GM21515 (cell line): ENCODE measurements around the gene MACROD2.

Source experiments
- ATAC-seq: cut with Tn5 transposase; IDR thresholded peaks from one replicate; pipeline ENCODE4 v1.9.1; 2021; ENCODE audit not compliant: unreplicated experiment

MACROD2 gene

GRCh38 chr20:15584507-15584906 lies 1589.2 kb downstream of the MACROD2 start:
- ATAC-seq: no peak

GRCh38 chr20:15593081-15593480 lies 1597.8 kb downstream of the MACROD2 start:
- no peak for ATAC-seq

GRCh38 chr20:15594158-15594695 lies 1598.9 kb downstream of the MACROD2 start:
- no peak for ATAC-seq

GRCh38 chr20:15596220-15596890 lies 1601.0 kb downstream of the MACROD2 start:
- ATAC-seq: no peak

GRCh38 chr20:15597306-15597705 lies 1602.0 kb downstream of the MACROD2 start:
- no peak for ATAC-seq

- no peak for ATAC-seq
Measured at GRCh38 chr20:15599961-15600360, 1604.6 kb downstream of the MACROD2 start.

GRCh38 chr20:15600565-15600964 lies 1605.2 kb downstream of the MACROD2 start:
- ATAC-seq: no peak

- no peak for ATAC-seq
Measured at GRCh38 chr20:15603506-15603905, 1608.2 kb downstream of the MACROD2 start.

GRCh38 chr20:15603978-15604805 lies 1608.9 kb downstream of the MACROD2 start:
- ATAC-seq: no peak

GRCh38 chr20:15609921-15610320 lies 1614.6 kb downstream of the MACROD2 start:
- no peak for ATAC-seq

- no peak for ATAC-seq
Measured at GRCh38 chr20:15610787-15611186, 1615.5 kb downstream of the MACROD2 start.

- ATAC-seq: no peak
Measured at GRCh38 chr20:15611541-15611940, 1616.2 kb downstream of the MACROD2 start.

- ATAC-seq: no peak
Measured at GRCh38 chr20:15612198-15612597, 1616.9 kb downstream of the MACROD2 start.

- ATAC-seq: no peak
Measured at GRCh38 chr20:15612769-15613168, 1617.5 kb downstream of the MACROD2 start.

GRCh38 chr20:15613530-15613929 lies 1618.2 kb downstream of the MACROD2 start:
- no peak for ATAC-seq

GRCh38 chr20:15616626-15617025 lies 1621.3 kb downstream of the MACROD2 start:
- no peak for ATAC-seq

GRCh38 chr20:15618110-15618509 lies 1622.8 kb downstream of the MACROD2 start:
- ATAC-seq: no peak

GRCh38 chr20:15618912-15619311 lies 1623.6 kb downstream of the MACROD2 start:
- ATAC-seq: no peak

GRCh38 chr20:15619341-15619740 lies 1624.0 kb downstream of the MACROD2 start:
- no peak for ATAC-seq

GRCh38 chr20:15619816-15620215 lies 1624.5 kb downstream of the MACROD2 start:
- ATAC-seq: no peak

- no peak for ATAC-seq
Measured at GRCh38 chr20:15622368-15622767, 1627.1 kb downstream of the MACROD2 start.

- ATAC-seq: no peak
Measured at GRCh38 chr20:15623215-15623614, 1627.9 kb downstream of the MACROD2 start.
